HG02642 (cell line): ENCODE measurements around the gene ELK4.
A peak's percentile ranks its signal among the peaks of the same experiment; 100 is the strongest.
"Not testable (repeated sequence)": the region's sequence is repeated elsewhere in the genome, so short reads cannot be mapped to it uniquely, and the experiment has no call there.

Experiments used
- ATAC-seq: cut with Tn5 transposase; IDR thresholded peaks from one replicate; pipeline ENCODE4 v1.9.1; 2021; ENCODE audit warnings: mild to moderate bottlenecking; ENCODE audit not compliant: unreplicated experiment, poor library complexity

ELK4 gene

DNA sequence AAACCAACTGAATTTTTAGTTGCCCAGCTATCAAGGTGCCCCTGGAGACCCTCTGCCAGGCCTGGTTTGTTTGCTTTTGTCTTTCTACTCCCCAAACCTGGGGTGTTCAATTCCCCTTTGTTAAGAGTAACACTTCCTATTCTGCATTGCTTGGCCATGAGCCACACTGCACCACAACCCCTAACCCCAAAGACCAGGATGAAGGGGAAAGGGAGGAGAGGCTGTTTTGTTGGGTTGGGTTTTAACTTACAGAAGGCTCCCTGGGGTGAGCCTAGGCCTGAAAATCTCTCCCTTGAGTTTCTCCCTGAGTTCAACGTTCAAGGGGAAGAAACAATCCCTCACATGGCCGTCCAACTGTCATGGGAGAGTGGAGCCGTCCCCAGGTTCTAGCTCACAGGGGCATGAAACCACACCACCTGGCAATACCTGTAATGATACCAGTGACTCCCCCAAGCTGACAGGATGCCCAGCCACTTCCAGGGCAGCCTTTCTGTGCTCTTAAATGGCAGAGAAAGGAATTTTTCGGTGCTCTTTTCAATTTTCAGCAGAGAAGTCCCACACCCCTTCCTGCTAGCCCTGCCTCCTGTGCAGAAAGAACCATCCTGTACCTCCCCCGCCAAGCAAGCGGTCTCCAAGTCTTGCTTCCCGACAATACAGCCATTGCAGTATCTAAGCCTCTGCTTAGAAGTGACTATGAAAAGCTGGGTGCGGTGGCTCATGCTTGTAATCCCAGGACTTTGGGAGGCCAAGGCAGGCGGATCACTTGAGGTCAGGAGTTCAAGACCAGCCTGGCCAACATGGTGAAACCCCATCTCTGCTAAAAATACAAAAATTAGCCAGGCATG is 33.6 kb upstream of the ELK4 start:
- no peak for ATAC-seq

DNA sequence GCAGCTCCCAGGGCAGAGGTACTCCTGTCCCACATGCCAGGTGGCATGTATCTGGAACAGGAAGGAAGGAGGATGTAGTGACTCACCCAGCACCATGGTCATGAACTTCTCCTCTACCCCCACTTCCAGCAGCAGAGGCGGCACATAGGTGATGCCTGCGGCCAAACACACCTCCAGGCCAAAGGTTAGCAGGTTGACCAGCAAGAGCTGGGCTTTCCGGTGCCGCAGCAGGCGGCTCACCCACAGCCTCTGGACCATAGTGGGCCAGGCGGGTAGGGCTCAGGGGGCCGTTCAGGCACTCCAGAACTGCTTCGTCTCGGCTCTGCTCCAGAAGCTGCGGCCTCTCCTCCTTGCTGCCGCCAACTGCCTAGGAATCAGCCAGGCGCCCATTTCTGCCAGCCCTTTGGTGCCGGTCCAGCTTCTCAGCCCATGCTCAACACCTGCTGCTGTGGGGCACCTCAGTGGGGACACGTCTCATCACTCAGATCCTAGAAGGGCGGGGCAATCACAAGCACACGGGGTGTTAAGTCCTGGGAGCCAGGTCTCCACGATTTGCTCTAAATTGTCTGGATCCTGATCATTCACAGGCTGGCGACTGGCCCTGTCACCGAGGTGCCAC is 32.7 kb upstream of the ELK4 start:
- no peak for ATAC-seq

DNA sequence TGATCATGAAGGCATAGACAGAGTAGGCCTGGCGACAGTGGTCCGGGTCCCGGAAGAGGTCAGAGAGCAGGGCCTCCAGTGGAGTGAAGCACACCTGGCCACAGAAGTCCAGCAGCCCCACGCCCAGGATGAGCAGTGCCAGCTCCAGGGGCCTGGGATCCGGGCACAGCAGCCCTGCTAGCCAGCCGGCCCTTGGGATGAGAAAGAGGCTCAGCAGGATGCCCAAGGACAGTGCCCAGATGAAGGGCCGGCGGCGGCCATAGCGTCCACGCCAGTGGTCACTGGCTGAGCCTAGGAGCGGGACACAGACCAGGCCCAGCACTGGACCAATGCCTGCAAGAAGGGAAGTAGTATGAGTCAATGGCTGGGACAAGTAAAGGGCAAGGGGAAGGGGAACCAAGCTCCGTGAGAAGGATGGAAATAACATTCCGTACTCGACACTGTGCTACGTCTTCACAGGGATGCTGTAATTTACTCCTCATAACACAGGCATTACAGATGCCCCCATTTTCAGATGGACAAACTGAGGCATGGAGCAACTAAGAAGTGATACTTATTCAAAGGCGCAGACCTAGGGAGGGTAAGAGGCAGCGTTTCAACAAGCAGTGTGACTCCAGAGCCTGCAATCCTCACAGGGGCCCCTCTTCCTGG is 31.6 kb upstream of the ELK4 start:
- ATAC-seq = no peak

DNA sequence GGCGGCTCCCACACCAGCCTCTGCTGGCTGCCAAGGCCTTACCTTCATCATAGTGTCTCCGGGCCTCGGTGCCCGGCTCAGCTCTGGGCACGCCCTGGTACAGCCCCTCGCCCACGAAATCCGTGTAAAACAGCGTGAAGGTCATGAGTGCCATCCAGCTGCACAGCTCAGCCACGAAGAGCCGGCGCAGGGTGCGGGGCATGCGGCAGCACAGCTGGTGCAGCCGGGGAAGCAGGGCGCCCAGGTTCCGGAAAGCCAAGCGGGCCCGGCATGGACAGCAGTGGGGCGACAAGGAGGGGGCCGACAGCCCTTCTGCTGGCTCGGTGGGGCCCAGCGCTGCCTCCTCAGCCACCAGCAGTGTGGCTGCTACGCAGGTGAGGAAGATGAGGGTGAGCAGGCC is 31.0 kb upstream of the ELK4 start:
- no peak for ATAC-seq

DNA sequence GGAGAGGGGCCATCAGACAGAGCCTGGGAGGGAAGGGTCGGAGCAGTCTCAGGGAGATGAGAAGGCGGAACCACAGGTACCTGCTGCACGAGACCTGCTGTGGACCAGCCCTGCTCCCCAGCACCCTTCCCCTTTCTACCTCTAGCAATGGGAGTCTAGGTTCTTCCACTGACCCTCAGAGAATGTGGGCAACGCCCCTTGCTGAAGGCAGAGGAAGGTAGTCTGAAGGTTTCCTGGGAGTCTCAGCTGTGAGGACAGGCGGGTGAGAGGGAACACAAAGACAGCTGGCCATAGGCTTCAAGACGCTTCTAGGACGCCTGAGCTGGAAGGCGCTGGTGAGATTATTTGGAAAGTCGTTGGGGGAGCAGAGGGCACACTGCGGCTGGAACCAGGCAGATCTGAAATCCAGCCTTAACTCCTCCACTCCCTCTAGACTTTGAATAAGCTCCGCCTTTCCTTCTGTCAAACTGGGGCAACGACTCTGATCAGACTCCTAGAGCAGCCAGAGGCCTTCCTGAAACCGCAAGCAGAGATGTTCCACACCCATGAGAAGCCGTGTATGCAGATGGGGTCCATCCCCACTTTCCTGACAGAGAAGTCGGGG is 30.4 kb upstream of the ELK4 start:
- ATAC-seq = no peak

DNA sequence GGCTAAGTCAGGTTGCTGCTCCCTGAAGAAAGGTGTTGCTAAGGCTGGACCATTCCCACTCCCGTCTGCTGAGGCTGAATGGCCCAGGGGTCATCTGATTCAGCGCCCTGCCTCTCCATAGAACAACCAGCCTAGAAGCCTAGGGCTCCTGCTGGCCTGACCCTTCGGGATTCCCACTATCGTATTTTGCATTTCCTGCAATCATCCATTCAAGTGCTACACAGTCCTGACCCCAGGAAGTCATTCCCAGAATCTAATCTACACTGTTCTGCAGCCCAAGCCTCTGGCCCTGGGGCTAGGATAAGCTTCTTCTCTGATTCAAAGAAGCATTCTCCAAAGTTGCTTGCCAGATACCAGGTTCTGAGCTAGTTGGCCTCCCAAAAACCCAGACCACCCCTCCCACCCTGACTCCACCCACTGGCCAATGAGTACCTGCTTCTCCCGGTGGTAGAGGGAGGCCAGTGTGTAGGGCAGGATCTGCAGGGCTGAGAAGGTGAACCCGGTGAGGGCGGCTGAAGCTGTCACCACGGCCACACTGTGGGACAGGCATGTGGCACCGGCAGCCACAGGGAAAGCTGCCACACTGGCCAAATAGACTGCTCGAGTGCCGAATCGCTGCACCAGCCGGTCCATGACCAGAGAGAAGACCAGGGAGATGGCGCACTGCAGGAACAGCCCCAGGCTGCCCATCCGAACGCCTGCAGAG is 29.8 kb upstream of the ELK4 start:
- no peak for ATAC-seq

DNA sequence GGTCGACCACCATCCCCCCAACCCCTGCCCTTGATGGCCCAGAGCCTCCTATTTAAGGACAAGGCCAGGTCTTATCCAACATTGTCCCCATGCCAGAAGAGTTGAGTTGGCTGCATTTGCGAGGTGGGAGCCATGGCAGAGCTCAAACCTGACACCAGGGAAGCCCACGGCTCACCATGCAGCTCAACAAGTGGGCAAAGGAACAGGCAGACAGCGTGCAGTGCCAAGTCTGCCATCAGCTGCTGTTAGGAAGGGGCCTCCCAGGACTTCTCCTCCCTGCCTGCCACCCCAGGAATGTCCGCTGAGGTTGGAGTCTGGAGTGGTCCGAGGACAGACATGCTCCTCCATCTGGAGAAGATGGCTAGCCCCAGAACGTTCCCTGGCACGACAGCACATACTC is 28.6 kb upstream of the ELK4 start:
- no peak for ATAC-seq

DNA sequence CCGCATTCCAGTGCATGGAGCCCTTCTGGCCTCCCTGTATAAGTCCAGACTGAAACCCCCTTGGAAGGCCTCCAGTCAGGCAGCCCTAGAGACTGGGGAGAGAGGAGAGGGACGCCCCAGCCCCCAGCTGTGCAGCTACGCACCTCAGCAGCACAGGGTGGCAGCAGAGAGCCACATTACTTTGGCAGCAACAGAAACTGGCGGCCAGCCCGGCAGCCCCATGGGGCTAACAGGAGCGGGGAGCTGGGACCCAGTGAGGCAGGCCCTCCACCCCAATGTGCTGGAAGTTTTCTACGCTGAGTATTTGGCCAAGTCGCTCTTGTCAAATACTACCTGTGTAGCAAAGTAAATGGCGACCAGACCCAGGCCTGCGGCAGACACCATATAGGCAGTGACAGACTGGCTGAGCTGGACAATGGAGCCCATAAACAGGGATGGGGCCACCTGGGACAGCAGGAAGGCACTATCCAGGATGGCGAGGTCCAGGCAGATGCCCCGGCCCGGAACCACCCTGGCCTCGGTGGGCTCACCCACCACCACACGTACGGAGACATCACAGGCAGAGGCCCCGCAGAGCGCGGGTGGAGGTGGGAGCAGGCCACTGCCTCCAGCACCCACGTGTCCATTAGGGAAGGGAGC is 27.3 kb upstream of the ELK4 start:
- peak; percentile 83 for ATAC-seq

DNA sequence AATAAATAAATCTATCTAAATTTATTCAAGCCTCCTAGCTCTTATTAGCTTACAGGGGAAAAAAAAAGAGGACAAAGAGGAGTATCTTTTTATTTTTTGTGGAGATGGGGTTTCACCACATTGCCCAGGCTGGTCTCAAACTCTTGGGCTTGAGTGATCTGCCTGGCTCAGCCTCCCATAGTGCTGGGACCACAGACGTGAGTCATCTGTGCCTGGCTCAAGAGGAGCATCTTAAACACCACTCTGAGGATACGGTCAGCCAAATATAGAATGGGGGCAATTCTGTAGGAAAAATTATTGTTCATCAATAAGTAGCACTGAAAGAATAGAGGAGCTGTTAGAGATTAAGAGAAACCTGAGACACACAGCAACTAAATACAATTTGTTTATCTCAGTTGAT is 24.4 kb upstream of the ELK4 start:
- no peak for ATAC-seq

DNA sequence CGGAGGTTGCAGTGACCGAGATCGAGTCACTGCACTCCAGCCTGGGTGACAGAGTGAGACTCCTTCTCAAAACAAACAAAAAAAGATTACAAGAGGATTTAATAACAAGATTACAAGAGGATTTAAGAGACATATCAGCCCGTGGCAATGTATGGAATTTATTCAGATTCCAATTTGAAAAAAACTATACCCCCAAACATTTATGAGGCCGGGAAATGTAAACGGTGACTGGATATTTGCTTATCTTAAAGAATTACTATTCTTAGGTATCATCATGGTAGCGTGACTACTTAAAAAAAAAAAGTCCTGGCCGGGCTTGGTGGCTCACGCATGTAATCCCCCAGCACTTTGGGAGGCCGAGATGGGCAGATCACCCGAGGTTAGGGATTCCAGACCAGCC is 21.2 kb upstream of the ELK4 start:
- ATAC-seq = no peak

DNA sequence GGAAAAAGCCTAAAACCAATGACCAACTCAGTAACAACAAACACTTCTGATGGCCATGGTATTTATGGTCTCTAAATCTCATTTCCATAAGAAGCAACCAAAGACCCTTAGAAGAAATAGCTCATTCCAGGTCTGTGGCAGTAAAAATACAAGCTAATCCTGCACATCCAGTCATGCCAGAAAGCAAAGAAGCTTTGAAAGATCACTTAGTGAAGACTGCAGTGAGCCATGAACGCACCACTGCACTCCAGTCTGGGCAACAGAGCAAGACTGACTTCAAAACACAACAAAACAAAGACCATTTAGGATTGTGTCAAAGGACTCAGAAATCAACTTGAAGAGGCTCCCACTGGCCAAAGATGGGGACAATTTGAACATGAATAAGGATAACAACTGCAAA is 18.4 kb upstream of the ELK4 start:
- no peak for ATAC-seq

DNA sequence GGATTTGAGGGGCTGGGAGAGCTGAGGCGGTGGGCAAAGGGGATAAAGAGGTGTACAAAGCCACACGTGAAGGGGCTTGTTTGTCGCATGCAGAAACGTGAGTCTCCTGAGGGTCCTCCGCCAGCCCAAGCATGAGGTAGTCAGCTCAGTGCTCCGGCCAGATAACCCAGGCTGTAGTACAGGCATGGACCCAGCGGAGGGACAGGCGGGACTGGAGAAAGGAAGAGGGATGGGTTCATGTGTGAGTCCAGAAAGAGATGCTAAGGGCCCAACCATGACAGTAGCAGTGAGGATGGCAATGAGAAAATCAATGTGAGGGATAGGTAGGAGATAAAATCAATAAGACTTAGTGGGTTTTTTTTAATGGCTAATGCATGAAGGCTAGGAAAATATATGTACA is 13.7 kb upstream of the ELK4 start:
- no peak for ATAC-seq

DNA sequence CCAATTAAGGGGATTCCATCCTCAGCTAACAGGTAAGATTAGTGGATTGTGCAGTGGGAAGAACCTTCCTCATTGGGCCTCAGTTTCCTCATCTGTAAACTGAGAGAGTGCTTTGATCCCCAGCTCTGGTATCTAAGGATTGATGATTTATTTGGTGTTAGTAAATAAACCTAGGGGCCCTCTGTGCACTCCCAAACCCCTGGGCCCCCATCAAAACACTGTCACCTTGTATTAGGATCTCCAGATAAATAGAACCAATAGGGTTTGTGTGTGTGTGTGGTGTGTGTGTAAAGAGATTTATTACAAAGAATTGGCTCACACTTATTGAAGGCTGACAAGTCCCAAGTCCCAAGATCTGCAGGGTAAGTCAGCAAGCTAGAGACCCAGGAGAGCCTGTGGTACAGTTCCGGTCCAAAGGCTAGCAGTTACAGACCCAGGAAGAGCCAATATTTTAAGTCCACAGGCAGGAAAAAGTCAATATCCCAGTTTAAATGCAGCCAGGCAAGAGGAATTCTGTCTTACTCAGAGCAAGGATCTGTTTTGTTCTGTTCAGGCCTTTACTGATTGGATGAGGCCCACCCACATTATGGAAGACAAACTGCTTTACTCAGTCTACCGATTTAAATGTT is 11.0 kb upstream of the ELK4 start:
- no peak for ATAC-seq

DNA sequence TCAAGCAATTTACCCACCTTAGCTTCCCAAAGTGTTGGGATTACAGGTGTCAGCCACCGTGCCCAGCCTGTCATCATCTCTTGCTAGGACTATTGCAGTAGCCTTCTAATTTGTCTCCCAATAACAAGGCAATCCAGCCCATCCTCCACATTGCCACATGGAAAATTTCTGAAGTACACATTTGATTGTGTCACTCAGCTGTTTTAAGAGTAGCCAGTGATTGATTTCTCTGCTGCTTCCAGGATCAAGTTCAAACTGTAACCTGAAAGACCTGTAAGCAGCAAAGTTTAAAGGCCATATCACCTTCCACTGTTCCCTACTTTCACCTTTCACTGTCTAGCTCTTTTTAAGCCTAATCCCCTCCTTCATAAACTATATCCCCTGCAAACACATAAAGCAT is 7.8 kb upstream of the ELK4 start:
- no peak for ATAC-seq

DNA sequence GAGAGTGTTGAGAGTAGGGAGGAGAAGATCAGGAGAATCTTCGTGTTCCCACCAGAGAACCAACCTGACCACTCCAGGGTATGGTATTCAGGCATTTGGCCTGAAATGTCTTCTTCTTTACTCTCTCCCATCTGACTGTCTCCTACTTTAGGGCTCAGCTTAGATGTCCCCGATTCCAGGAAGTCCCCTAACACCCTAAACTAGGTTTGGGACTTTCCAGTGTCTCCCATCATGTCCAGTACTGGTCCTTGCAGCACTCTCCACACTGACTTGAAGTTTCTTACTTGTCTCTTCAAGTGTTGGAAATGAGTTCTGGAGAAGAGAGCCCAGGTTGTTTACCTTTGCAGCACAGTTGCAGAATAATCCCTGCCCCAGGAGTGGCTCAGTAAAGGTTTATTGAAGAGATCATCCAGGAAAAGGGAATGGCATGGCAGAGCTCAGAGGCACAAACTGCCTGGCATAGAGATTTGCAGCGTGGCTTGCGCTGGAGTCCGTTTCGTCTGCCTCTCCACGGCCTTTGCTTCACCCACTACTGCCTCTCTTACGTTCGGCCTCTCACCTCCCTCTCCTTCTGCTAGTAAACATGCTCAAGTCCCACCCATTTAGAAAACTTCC is 6.2 kb upstream of the ELK4 start:
- ATAC-seq = no peak

DNA sequence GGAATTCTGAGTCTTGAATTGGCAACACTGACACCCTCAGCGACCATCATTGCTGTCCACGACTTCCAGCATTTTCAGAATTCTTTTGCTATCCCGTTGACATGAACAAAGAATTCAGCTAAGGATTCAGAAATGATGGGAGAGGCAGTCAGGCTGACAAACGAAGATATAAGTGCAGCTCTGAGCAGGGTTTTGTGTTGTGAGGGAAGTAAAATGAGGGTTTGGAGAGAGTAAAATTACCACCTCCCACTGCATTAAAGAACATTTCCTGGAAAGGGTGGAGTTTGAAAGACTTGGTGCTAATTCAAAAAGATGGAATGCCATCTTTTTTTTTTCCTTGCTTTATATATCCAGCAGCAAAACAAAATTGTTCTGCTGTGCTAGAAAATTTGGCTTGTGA is 4.9 kb upstream of the ELK4 start:
- no peak for ATAC-seq

DNA sequence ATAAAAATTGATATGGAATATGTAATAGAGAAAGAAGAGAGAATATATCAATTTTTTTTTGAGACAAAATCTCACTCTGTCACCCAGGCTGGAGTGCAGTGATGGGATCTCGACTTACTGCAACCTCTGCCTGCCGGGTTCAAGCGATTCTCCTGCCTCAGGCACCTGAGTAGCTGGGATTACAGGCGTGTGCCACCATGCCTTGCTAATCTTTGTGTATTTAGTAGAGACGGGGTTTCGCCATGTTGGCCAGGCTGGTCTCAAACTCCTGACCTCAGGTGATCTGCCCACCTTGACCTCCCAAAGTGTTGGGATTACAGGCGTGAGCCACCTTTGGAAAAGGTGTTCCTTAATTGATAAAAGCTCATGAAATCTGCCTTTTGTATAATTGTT is 4.3 kb upstream of the ELK4 start:
- ATAC-seq = not testable (repeated sequence)

DNA sequence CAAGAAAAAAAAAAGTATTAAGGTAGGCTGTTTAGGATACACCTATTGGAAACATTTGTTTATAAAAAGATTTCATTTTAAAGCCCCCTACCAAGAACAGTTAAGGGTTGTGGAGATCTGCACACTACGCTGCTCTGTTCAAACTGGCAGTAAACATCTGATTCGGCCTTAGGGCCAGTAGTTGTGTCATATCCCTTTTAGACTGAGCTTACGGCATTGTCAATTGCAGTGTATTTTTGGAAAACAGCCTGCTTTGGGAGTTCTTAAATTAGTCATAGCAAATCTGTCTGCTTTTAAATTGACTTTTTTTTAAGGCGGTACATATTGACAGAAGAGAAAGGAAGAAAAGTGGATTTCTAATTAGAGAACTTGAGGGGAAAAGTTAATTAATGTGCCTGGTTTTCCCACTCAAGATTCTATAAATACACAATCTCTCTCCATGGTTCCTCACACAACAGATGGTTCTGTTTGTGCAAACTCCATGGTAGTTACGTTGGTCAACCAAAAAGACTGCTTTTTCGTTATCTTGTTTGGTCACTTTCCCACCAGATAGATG is 1.7 kb upstream of the ELK4 start:
- ATAC-seq = no peak

DNA sequence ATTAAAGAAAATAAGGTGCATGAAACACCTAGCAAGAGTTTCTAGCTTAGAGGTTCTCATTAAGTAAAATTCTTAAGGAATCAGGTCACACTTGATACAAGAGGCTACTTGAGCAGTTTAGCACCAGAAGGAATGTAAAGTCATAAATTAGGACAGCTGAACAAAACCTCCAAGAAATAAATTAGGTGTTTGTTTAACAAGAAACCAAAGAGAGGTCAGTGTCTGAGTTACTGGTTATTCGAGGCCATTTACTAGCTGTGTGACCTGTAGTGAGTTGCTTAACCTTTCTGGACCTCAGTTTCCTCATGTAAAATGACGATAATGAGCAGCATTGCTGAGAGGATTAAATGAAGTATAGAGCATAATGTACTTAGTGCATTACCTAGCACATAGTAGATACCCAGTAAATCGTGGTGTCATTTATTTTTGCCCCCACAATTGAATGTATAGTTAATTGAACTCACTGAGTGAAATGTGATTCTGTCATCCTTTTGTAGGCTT is 908 bp upstream of the ELK4 start:
- no peak for ATAC-seq
